ENCODE data around the gene KLF3. TPM values are rescaled to one million over a fixed set of nuclear protein-coding genes. Genes with fewer than 3 reads are reported as not detected.

Gene KLF3
- total RNA-seq, 1 donor from 2014 or later: 62.0 TPM

- TF ChIP-seq CTCF (conservative IDR thresholded peaks at IDR 0.05): peak; percentile 97
- Mint-ChIP-seq H3K4me3 (peak overlapping the region; percentile 83), H3K9me3 (no peaks in the 10 kb centered on the region), H3K27ac (peak overlapping the region; percentile 93), H3K4me1 (ENCODE audit: unreplicated experiment) (peaks cover 73% of the 10 kb centered on the region), H3K27me3 (no peaks in the 10 kb centered on the region), H3K36me3 (peaks cover 28% of the 10 kb centered on the region)
- peak; percentile 79 for DNase-seq (ENCODE audit: extremely low spot score, unreplicated experiment)
These were observed 11.4 kb downstream of the KLF3 start for GRCh38 chr4:38675146-38676121.

- Mint-ChIP-seq H3K4me1 (ENCODE audit: unreplicated experiment) (peaks cover 65% of the 10 kb centered on the region), H3K4me3 (no peak overlapping the region), H3K27me3 (no peaks in the 10 kb centered on the region), H3K9me3 (no peaks in the 10 kb centered on the region), H3K36me3 (peaks cover 37% of the 10 kb centered on the region), H3K27ac (peak overlapping the region; percentile 61)
- DNase-seq (ENCODE audit: extremely low spot score, unreplicated experiment): no peak
- no peak for TF ChIP-seq CTCF (conservative IDR thresholded peaks at IDR 0.05)
These were observed 13.0 kb downstream of the KLF3 start for GRCh38 chr4:38676986-38677385.

- Mint-ChIP-seq H3K4me3 (no peak overlapping the region), H3K27me3 (no peaks in the 10 kb centered on the region), H3K36me3 (peaks cover 40% of the 10 kb centered on the region), H3K4me1 (ENCODE audit: unreplicated experiment) (peaks cover 61% of the 10 kb centered on the region), H3K9me3 (no peaks in the 10 kb centered on the region), H3K27ac (peak overlapping the region; percentile 61)
- DNase-seq (ENCODE audit: extremely low spot score, unreplicated experiment): no peak
- no peak for TF ChIP-seq CTCF (conservative IDR thresholded peaks at IDR 0.05)
These were observed 13.4 kb downstream of the KLF3 start for GRCh38 chr4:38677441-38677840.

- DNase-seq (ENCODE audit: extremely low spot score, unreplicated experiment): no peak
These were observed 14.1 kb downstream of the KLF3 start for GRCh38 chr4:38678078-38678477.

DNA sequence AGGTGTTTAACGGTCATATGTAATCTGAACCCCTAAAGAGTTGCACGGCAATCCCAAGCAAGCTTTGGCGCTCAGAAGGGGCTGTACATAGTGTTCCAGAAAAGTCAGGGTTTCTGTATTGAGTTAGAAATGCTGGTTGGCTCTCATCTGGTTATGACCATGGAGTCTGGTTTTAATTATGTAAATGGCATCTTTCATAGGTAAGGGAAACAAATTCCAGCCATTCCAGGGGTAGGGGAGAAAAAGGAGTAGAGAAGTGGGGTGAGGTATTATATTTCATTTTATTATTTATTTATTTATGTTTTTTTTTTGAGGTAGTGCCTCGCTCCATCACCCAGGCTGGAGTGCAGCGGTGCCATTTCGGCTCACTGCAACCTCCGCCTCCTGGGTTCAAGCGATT is 15.9 kb downstream of the KLF3 start:
- no peak for TF ChIP-seq CTCF (conservative IDR thresholded peaks at IDR 0.05)
- Mint-ChIP-seq H3K36me3 (peaks cover 47% of the 10 kb centered on the region), H3K9me3 (no peaks in the 10 kb centered on the region), H3K27me3 (no peaks in the 10 kb centered on the region), H3K4me1 (ENCODE audit: unreplicated experiment) (peaks cover 39% of the 10 kb centered on the region), H3K27ac (peak overlapping the region; percentile 18), H3K4me3 (no peak overlapping the region)
- no peak for DNase-seq (ENCODE audit: extremely low spot score, unreplicated experiment)

More at GRCh38 chr4:38678078-38678477, 14.1 kb downstream of the KLF3 start:
- peaks cover 54% of the 10 kb centered on the region for H3K4me1 Mint-ChIP-seq (ENCODE audit: unreplicated experiment)
- H3K9me3 Mint-ChIP-seq: no peaks in the 10 kb centered on the region
- peaks cover 40% of the 10 kb centered on the region for H3K36me3 Mint-ChIP-seq
- H3K27ac Mint-ChIP-seq: peak overlapping the region; percentile 27
- no peaks in the 10 kb centered on the region for H3K27me3 Mint-ChIP-seq
- H3K4me3 Mint-ChIP-seq: no peak overlapping the region
- no peak for TF ChIP-seq CTCF (conservative IDR thresholded peaks at IDR 0.05)

All from type B pancreatic cell (in vitro differentiated cells).